Measurements from ENCODE around the gene FLRT2.

The FLRT2 gene

GRCh38 chr14:85619851-85620250 lies 89.9 kb downstream of the FLRT2 start:
- DNase-seq (ENCODE audit: low read depth), result no peak
- Histone ChIP-seq H3K9ac (ENCODE audit: low read length) (no peak overlapping the region), H3K27me3 (replicated peaks; ENCODE audit: control insufficient read depth, insufficient read depth, low read length) (no peaks in the 10 kb centered on the region), H3K36me3 (ENCODE audit: control insufficient read depth, insufficient read depth, low read length, severe bottlenecking) (peaks cover 18% of the 10 kb centered on the region), H3K4me3 (ENCODE audit: low read length) (no peak overlapping the region), H3K4me1 (ENCODE audit: control insufficient read depth, insufficient read depth, low read length) (no peaks in the 10 kb centered on the region), H3K9me3 (ENCODE audit: control insufficient read depth, low read length) (no peaks in the 10 kb centered on the region)

DNA sequence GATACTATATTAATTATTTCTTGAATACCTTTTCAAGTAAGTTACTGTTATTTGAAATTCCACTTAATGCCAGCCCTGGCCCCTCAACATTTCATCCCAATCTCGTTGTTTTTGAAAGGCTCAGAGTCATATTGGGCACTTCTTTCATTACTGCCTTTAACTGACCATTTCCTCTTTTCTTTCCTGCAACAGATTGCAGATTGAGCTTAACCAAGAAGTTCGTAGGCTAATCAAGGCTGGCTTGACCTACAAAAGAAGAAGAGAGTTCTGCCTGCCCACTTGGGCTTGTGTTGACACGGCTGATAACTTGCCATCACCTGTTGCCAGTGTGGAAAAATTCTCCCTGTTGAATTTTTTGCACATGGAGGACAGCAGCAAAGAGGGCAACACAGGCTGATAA lies 91.0 kb downstream of the FLRT2 start:
- Histone ChIP-seq H3K27me3 (replicated peaks; ENCODE audit: control insufficient read depth, insufficient read depth, low read length) (no peaks in the 10 kb centered on the region), H3K9ac (ENCODE audit: low read length) (no peak overlapping the region), H3K36me3 (ENCODE audit: control insufficient read depth, insufficient read depth, low read length, severe bottlenecking) (peaks cover 18% of the 10 kb centered on the region), H3K4me3 (ENCODE audit: low read length) (no peak overlapping the region), H3K4me1 (ENCODE audit: control insufficient read depth, insufficient read depth, low read length) (no peaks in the 10 kb centered on the region), H3K9me3 (ENCODE audit: control insufficient read depth, low read length) (no peaks in the 10 kb centered on the region)
- DNase-seq (ENCODE audit: low read depth), result no peak

- peaks cover 18% of the 10 kb centered on the region for H3K36me3 ChIP-seq (ENCODE audit: control insufficient read depth, insufficient read depth, low read length, severe bottlenecking)
These were observed 92.2 kb downstream of the FLRT2 start for GRCh38 chr14:85622106-85622505.

DNA sequence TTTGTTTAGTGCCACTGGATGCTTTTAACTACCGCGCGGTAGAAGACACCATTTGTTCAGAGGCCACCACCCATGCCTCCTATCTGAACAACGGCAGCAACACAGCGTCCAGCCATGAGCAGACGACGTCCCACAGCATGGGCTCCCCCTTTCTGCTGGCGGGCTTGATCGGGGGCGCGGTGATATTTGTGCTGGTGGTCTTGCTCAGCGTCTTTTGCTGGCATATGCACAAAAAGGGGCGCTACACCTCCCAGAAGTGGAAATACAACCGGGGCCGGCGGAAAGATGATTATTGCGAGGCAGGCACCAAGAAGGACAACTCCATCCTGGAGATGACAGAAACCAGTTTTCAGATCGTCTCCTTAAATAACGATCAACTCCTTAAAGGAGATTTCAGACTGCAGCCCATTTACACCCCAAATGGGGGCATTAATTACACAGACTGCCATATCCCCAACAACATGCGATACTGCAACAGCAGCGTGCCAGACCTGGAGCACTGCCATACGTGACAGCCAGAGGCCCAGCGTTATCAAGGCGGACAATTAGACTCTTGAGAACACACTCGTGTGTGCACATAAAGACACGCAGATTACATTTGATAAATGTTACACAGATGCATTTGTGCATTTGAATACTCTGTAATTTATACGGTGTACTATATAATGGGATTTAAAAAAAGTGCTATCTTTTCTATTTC lies 93.2 kb downstream of the FLRT2 start:
- Histone ChIP-seq H3K9me3 (ENCODE audit: control insufficient read depth, low read length) (no peaks in the 10 kb centered on the region), H3K4me3 (ENCODE audit: low read length) (no peak overlapping the region), H3K9ac (ENCODE audit: low read length) (no peak overlapping the region), H3K4me1 (ENCODE audit: control insufficient read depth, insufficient read depth, low read length) (no peaks in the 10 kb centered on the region), H3K36me3 (ENCODE audit: control insufficient read depth, insufficient read depth, low read length, severe bottlenecking) (peaks cover 18% of the 10 kb centered on the region), H3K27me3 (replicated peaks; ENCODE audit: control insufficient read depth, insufficient read depth, low read length) (no peaks in the 10 kb centered on the region)
- no peak for DNase-seq (ENCODE audit: low read depth)

More at GRCh38 chr14:85622106-85622505, 92.2 kb downstream of the FLRT2 start:
- H3K9me3 ChIP-seq (ENCODE audit: control insufficient read depth, low read length), result no peaks in the 10 kb centered on the region
- no peak overlapping the region for H3K4me3 ChIP-seq (ENCODE audit: low read length)
- no peaks in the 10 kb centered on the region for H3K4me1 ChIP-seq (ENCODE audit: control insufficient read depth, insufficient read depth, low read length)
- no peak for DNase-seq (ENCODE audit: low read depth)
- no peaks in the 10 kb centered on the region for H3K27me3 ChIP-seq (replicated peaks; ENCODE audit: control insufficient read depth, insufficient read depth, low read length)
- no peak overlapping the region for H3K9ac ChIP-seq (ENCODE audit: low read length)

DNA sequence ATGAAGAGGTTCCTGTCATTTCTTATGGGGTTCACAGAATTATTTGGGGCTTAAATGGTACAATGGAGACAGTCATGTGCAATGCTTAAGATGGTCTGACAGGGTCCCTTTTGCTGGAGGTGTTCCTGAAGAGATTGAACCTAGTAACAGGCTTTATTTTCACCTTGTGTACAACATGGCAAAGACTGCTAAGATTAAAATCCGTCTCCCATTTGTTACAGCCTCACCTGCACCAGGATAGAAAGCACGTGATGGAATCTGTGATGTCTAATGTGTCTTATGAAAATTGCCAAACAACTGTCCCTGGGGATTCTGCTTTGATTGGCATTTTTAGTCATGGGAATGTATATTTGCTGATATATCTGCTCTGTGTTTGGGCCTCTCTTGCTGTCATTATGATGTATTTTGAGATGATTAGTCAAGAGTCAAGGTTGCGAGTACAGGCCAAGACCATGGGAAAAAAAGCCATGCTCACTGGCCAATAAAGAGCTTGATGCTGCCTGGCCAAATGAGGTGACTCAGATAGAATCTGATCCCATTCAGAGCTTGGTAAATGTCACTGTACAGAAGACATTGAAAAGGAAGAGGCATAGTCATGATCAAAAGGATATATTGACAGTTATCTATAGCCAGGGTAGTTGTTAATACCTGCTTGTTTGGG lies 96.1 kb downstream of the FLRT2 start:
- no peaks in the 10 kb centered on the region for H3K4me1 ChIP-seq (ENCODE audit: control insufficient read depth, insufficient read depth, low read length)
- no peak for DNase-seq (ENCODE audit: low read depth)
- no peak overlapping the region for H3K4me3 ChIP-seq (ENCODE audit: low read length)
- no peaks in the 10 kb centered on the region for H3K27me3 ChIP-seq (replicated peaks; ENCODE audit: control insufficient read depth, insufficient read depth, low read length)
- no peak overlapping the region for H3K9ac ChIP-seq (ENCODE audit: low read length)
- H3K36me3 ChIP-seq (ENCODE audit: control insufficient read depth, insufficient read depth, low read length, severe bottlenecking), result peaks cover 18% of the 10 kb centered on the region
- no peaks in the 10 kb centered on the region for H3K9me3 ChIP-seq (ENCODE audit: control insufficient read depth, low read length)

GRCh38 chr14:85634205-85634604 lies 104.3 kb downstream of the FLRT2 start:
- DNase-seq (ENCODE audit: low read depth), result peak; percentile 32
- Histone ChIP-seq H3K27me3 (replicated peaks; ENCODE audit: control insufficient read depth, insufficient read depth, low read length) (no peaks in the 10 kb centered on the region), H3K36me3 (ENCODE audit: control insufficient read depth, insufficient read depth, low read length, severe bottlenecking) (no peaks in the 10 kb centered on the region), H3K4me3 (ENCODE audit: low read length) (no peak overlapping the region), H3K4me1 (ENCODE audit: control insufficient read depth, insufficient read depth, low read length) (no peaks in the 10 kb centered on the region), H3K9me3 (ENCODE audit: control insufficient read depth, low read length) (no peaks in the 10 kb centered on the region), H3K9ac (ENCODE audit: low read length) (no peak overlapping the region)

- H3K9ac ChIP-seq (ENCODE audit: low read length), result no peak overlapping the region
These were observed 114.3 kb downstream of the FLRT2 start for GRCh38 chr14:85644211-85644610.

DNA sequence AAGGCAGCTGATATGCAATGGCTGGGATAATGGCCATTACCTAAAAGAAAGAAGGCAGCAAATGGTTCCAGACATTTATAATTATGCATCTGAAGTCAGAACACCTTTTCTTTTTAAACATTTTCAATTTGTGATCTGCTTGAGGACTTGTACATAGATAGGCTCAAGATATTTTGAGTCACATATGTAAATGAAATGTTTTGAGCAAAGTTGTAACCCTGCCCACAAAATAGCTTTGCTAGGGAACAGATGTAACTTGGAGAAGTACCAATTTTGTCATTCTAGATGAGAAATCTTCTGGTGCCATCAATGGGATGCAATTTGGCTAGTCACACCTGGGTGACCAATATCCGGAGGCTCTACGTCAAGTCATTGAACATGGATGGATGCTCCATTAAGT lies 123.1 kb downstream of the FLRT2 start:
- no peaks in the 10 kb centered on the region for H3K36me3 ChIP-seq (ENCODE audit: control insufficient read depth, insufficient read depth, low read length, severe bottlenecking)
- DNase-seq (ENCODE audit: low read depth), result no peak
- no peaks in the 10 kb centered on the region for H3K9me3 ChIP-seq (ENCODE audit: control insufficient read depth, low read length)
- no peaks in the 10 kb centered on the region for H3K4me1 ChIP-seq (ENCODE audit: control insufficient read depth, insufficient read depth, low read length)
- H3K27me3 ChIP-seq (replicated peaks; ENCODE audit: control insufficient read depth, insufficient read depth, low read length), result no peaks in the 10 kb centered on the region
- H3K4me3 ChIP-seq (ENCODE audit: low read length), result no peak overlapping the region
- no peak overlapping the region for H3K9ac ChIP-seq (ENCODE audit: low read length)

More at GRCh38 chr14:85644211-85644610, 114.3 kb downstream of the FLRT2 start:
- Histone ChIP-seq H3K4me1 (ENCODE audit: control insufficient read depth, insufficient read depth, low read length) (no peaks in the 10 kb centered on the region), H3K4me3 (ENCODE audit: low read length) (no peak overlapping the region), H3K9me3 (ENCODE audit: control insufficient read depth, low read length) (no peaks in the 10 kb centered on the region), H3K27me3 (replicated peaks; ENCODE audit: control insufficient read depth, insufficient read depth, low read length) (no peaks in the 10 kb centered on the region), H3K36me3 (ENCODE audit: control insufficient read depth, insufficient read depth, low read length, severe bottlenecking) (no peaks in the 10 kb centered on the region)
- no peak for DNase-seq (ENCODE audit: low read depth)

GRCh38 chr14:85660243-85660922 lies 130.4 kb downstream of the FLRT2 start:
- Histone ChIP-seq H3K4me3 (ENCODE audit: low read length) (no peak overlapping the region), H3K9ac (ENCODE audit: low read length) (no peak overlapping the region), H3K27me3 (replicated peaks; ENCODE audit: control insufficient read depth, insufficient read depth, low read length) (no peaks in the 10 kb centered on the region), H3K36me3 (ENCODE audit: control insufficient read depth, insufficient read depth, low read length, severe bottlenecking) (no peaks in the 10 kb centered on the region), H3K9me3 (ENCODE audit: control insufficient read depth, low read length) (no peaks in the 10 kb centered on the region), H3K4me1 (ENCODE audit: control insufficient read depth, insufficient read depth, low read length) (peaks cover 3% of the 10 kb centered on the region)
- no peak for DNase-seq (ENCODE audit: low read depth)

DNA sequence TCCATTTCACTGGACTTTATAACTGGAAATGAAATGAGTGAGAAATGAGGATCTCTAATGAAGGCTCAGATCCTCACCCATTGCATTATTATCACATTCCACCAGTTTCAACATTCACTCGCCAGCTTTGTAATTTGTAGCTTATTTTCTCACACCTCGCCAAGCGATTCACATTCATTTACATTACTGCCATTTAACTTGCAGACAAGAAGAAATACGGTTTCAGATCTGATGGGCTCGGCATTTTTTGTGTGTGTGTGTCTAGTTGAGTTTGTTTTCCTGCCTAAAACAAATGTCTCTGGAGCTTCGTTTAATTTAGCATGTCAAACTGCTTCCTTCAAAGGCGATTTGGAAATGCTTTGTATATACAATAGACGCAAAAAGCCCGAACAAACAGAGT lies 132.2 kb downstream of the FLRT2 start:
- Histone ChIP-seq H3K4me1 (ENCODE audit: control insufficient read depth, insufficient read depth, low read length) (peaks cover 3% of the 10 kb centered on the region), H3K36me3 (ENCODE audit: control insufficient read depth, insufficient read depth, low read length, severe bottlenecking) (no peaks in the 10 kb centered on the region), H3K9ac (ENCODE audit: low read length) (no peak overlapping the region), H3K9me3 (ENCODE audit: control insufficient read depth, low read length) (no peaks in the 10 kb centered on the region), H3K27me3 (replicated peaks; ENCODE audit: control insufficient read depth, insufficient read depth, low read length) (no peaks in the 10 kb centered on the region), H3K4me3 (ENCODE audit: low read length) (no peak overlapping the region)
- no peak for DNase-seq (ENCODE audit: low read depth)

- no peaks in the 10 kb centered on the region for H3K36me3 ChIP-seq (ENCODE audit: control insufficient read depth, insufficient read depth, low read length, severe bottlenecking)
- H3K9me3 ChIP-seq (ENCODE audit: control insufficient read depth, low read length), result no peaks in the 10 kb centered on the region
- peaks cover 3% of the 10 kb centered on the region for H3K4me1 ChIP-seq (ENCODE audit: control insufficient read depth, insufficient read depth, low read length)
- H3K27me3 ChIP-seq (replicated peaks; ENCODE audit: control insufficient read depth, insufficient read depth, low read length), result no peaks in the 10 kb centered on the region
- no peak overlapping the region for H3K9ac ChIP-seq (ENCODE audit: low read length)
- no peak overlapping the region for H3K4me3 ChIP-seq (ENCODE audit: low read length)
- peak; percentile 8 for DNase-seq (ENCODE audit: low read depth)
These were observed 133.3 kb downstream of the FLRT2 start for GRCh38 chr14:85663256-85663655.

All from adipocyte (in vitro differentiated cells).